ENCODE results near the gene MACROD2. TPM values are rescaled to one million over a fixed set of nuclear protein-coding genes. Genes with fewer than 3 reads are reported as not detected.

MACROD2 gene
- total and polyA plus RNA-seq, 2 experiments from 2014 or later, result 2.8 to 4.3 TPM

GRCh38 chr20:15047601-15048000 is 1052.3 kb downstream of the MACROD2 start:
- Histone ChIP-seq H3K79me2 (replicated peaks; ENCODE audit: insufficient read depth) (no peaks in the 10 kb centered on the region), H3K9me2 (ENCODE audit: insufficient read depth) (peaks cover under 1% of the 10 kb centered on the region; the same call in 1 of the 2 replicates), H3K27ac (ENCODE audit: low read depth) (no peak overlapping the region), H3K27me3 (ENCODE audit: insufficient read depth) (no peaks in the 10 kb centered on the region), H3K4me2 (no peak overlapping the region), H3K4me3 (no peak overlapping the region), H2AFZ (no peak overlapping the region), H3K4me1 (ENCODE audit: insufficient read depth) (no peaks in the 10 kb centered on the region), H3K36me3 (ENCODE audit: insufficient read depth) (no peaks in the 10 kb centered on the region), H4K20me1 (replicated peaks; ENCODE audit: insufficient read depth) (no peaks in the 10 kb centered on the region), H3F3A (replicated peaks; ENCODE audit: low read depth) (no peaks in the 10 kb centered on the region)
- H3K4me1 Mint-ChIP-seq, result no peaks in the 10 kb centered on the region
- peaks cover 5% of the 10 kb centered on the region; the same call in 1 of the 3 replicates for H3K9me3 Mint-ChIP-seq
- no peak for TF ChIP-seq ZNF331 (CRISPR knock-in tag; IDR thresholded peaks at IDR 0.05; ENCODE audit: low read depth)
- TF ChIP-seq STAT1 (IDR thresholded peaks at IDR 0.05; ENCODE audit: unreplicated experiment), result no peak
- no peak for TF ChIP-seq ZNF462 (CRISPR knock-in tag; IDR thresholded peaks at IDR 0.05)
- TF ChIP-seq NANOG (IDR thresholded peaks at IDR 0.05; ENCODE audit: borderline replicate concordance), result no peak
- TF ChIP-seq CREB1 (CRISPR knock-in tag; IDR thresholded peaks at IDR 0.05; ENCODE audit: low read depth), result no peak
- TF ChIP-seq EZH2phosphoT487 (IDR thresholded peaks at IDR 0.05; ENCODE audit: unreplicated experiment), result no peak
- TF ChIP-seq JUNB (IDR thresholded peaks at IDR 0.05; ENCODE audit: unreplicated experiment), result no peak
- no peak overlapping the region for H3K27ac Mint-ChIP-seq
- H3K27me3 Mint-ChIP-seq (ENCODE audit: insufficient read depth, low read depth, poor library complexity), result no peaks in the 10 kb centered on the region
- no peak for ATAC-seq
- no peak overlapping the region for H3K4me3 Mint-ChIP-seq
- DNase-seq (ENCODE audit: low spot score), result no peak
- no peaks in the 10 kb centered on the region; the same call in 2 of the 3 replicates for H3K36me3 Mint-ChIP-seq (ENCODE audit: low read depth)

- H3K27ac Mint-ChIP-seq, result no peak overlapping the region
- Histone ChIP-seq H4K20me1 (replicated peaks; ENCODE audit: insufficient read depth) (no peaks in the 10 kb centered on the region), H3K27me3 (ENCODE audit: insufficient read depth) (no peaks in the 10 kb centered on the region), H3K4me2 (no peak overlapping the region), H3K4me1 (ENCODE audit: insufficient read depth) (no peaks in the 10 kb centered on the region), H3K27ac (ENCODE audit: low read depth) (no peak overlapping the region), H3K36me3 (ENCODE audit: insufficient read depth) (no peaks in the 10 kb centered on the region), H3K4me3 (no peak overlapping the region), H3K79me2 (replicated peaks; ENCODE audit: insufficient read depth) (no peaks in the 10 kb centered on the region), H3K9me2 (ENCODE audit: insufficient read depth) (peaks cover 7% of the 10 kb centered on the region; the same call in 1 of the 2 replicates), H3F3A (replicated peaks; ENCODE audit: low read depth) (no peaks in the 10 kb centered on the region), H2AFZ (no peak overlapping the region)
- DNase-seq (ENCODE audit: low spot score) (no peak), ATAC-seq (no peak)
- H3K36me3 Mint-ChIP-seq (ENCODE audit: low read depth), result no peaks in the 10 kb centered on the region; the same call in 2 of the 3 replicates
- H3K4me3 Mint-ChIP-seq, result no peak overlapping the region
- peaks cover 2% of the 10 kb centered on the region; the same call in 1 of the 3 replicates for H3K9me3 Mint-ChIP-seq
- TF ChIP-seq STAT1 (IDR thresholded peaks at IDR 0.05; ENCODE audit: unreplicated experiment) (no peak), REST (IDR thresholded peaks at IDR 0.05; ENCODE audit: unreplicated experiment) (no peak)
- H3K27me3 Mint-ChIP-seq (ENCODE audit: insufficient read depth, low read depth, poor library complexity), result no peaks in the 10 kb centered on the region
- peaks cover 2% of the 10 kb centered on the region; the same call in 2 of the 3 replicates for H3K4me1 Mint-ChIP-seq
Measured at GRCh38 chr20:15056246-15056645, 1060.9 kb downstream of the MACROD2 start.

Data from GM23338 (cell line).